OCI-LY3 (cell line): ENCODE measurements around the gene NEK2.

Experiments used
- EZH2phosphoT487 ChIP-seq: fragments of 200-600 bp; shearing (Covaris generic); IDR thresholded peaks from 2 replicates; pipeline ENCODE4 v1.6.1; 2018; ENCODE audit warnings: antibody characterized with exemption, mixed run types, low read depth
- TF ChIP-seq, protein P1 (sequence below): fragments of 200-600, 300-600 bp; sonication (generic); IDR thresholded peaks from 2 replicates; pipeline ENCODE4 v1.5.1; 2014; ENCODE audit warnings: antibody characterized with exemption, low read length, low read depth

- no peak for TF ChIP-seq EZH2phosphoT487
- TF ChIP-seq, protein P1, sequence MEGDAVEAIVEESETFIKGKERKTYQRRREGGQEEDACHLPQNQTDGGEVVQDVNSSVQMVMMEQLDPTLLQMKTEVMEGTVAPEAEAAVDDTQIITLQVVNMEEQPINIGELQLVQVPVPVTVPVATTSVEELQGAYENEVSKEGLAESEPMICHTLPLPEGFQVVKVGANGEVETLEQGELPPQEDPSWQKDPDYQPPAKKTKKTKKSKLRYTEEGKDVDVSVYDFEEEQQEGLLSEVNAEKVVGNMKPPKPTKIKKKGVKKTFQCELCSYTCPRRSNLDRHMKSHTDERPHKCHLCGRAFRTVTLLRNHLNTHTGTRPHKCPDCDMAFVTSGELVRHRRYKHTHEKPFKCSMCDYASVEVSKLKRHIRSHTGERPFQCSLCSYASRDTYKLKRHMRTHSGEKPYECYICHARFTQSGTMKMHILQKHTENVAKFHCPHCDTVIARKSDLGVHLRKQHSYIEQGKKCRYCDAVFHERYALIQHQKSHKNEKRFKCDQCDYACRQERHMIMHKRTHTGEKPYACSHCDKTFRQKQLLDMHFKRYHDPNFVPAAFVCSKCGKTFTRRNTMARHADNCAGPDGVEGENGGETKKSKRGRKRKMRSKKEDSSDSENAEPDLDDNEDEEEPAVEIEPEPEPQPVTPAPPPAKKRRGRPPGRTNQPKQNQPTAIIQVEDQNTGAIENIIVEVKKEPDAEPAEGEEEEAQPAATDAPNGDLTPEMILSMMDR, result no peak
These were observed 35.3 kb upstream of the NEK2 start for GRCh38 chr1:211710566-211711314.
